GM23338 (cell line): ENCODE measurements around the gene CES5A. TPM values are rescaled to one million over a fixed set of nuclear protein-coding genes. Genes with fewer than 3 reads are reported as not detected.

Experiments
- ATAC-seq: fragments of 200-7000 bp; cut with Tn5 transposase; 3 replicates; pipeline ENCODE4 v1.9.1; 2020
- DNase-seq: peaks from one replicate; pipeline ENCODE4 v3.0.0-alpha.2; 2015; ENCODE audit warnings: low spot score
- H2AFZ ChIP-seq: fragments of 200-600 bp; sonication (generic); 2 replicates; pipeline ENCODE4 v1.8.0; 2016; ENCODE audit warnings: antibody characterized with exemption, mild to moderate bottlenecking, moderate library complexity
- H3F3A ChIP-seq: fragments of 200-600 bp; sonication (generic); replicated peaks from 2 replicates; pipeline ENCODE4 v1.8.0; 2017; ENCODE audit warnings: antibody characterized with exemption, mixed run types, low read depth
- H3K27ac ChIP-seq: fragments of 200-600 bp; sonication (generic); 2 replicates; pipeline ENCODE4 v1.6.1; 2016; ENCODE audit warnings: low read depth
- H3K27me3 ChIP-seq: fragments of 200-600 bp; sonication (generic); 2 replicates; pipeline ENCODE4 v1.8.0; 2016; ENCODE audit warnings: mild to moderate bottlenecking, mixed run types, moderate library complexity; ENCODE audit not compliant: insufficient read depth
- H3K36me3 ChIP-seq: fragments of 200-600 bp; sonication (generic); 2 replicates; pipeline ENCODE4 v1.8.0; 2016; ENCODE audit warnings: mild to moderate bottlenecking; ENCODE audit not compliant: insufficient read depth
- H3K4me1 ChIP-seq: fragments of 200-600 bp; sonication (generic); 2 replicates; pipeline ENCODE4 v1.8.0; 2016; ENCODE audit warnings: mild to moderate bottlenecking, moderate library complexity; ENCODE audit not compliant: insufficient read depth
- H3K4me2 ChIP-seq: fragments of 200-600 bp; sonication (generic); 2 replicates; pipeline ENCODE4 v1.7.1; 2017; ENCODE audit warnings: mixed run types
- H3K4me3 ChIP-seq: fragments of 200-600 bp; sonication (generic); 2 replicates; pipeline ENCODE4 v1.6.1; 2016; ENCODE audit warnings: mixed run types
- H3K79me2 ChIP-seq: fragments of 200-600 bp; sonication (generic); replicated peaks from 2 replicates; pipeline ENCODE4 v1.8.0; 2017; ENCODE audit warnings: mild to moderate bottlenecking; ENCODE audit not compliant: insufficient read depth
- H3K9me2 ChIP-seq: fragments of 200-600 bp; sonication (generic); 2 replicates; pipeline ENCODE4 v1.8.0; 2017; ENCODE audit not compliant: insufficient read depth
- H4K20me1 ChIP-seq: fragments of 200-600 bp; sonication (generic); replicated peaks from 2 replicates; pipeline ENCODE4 v1.8.0; 2017; ENCODE audit warnings: mild to moderate bottlenecking; ENCODE audit not compliant: insufficient read depth
- H3K27ac Mint-ChIP-seq: 2 replicates; pipeline ENCODE4 v1.8.0; 2020; ENCODE audit warnings: inconsistent platforms, mild to moderate bottlenecking, moderate library complexity, mixed read lengths
- H3K27me3 Mint-ChIP-seq: 3 replicates; pipeline ENCODE4 v1.8.0; 2022; ENCODE audit warnings: low read depth, mild to moderate bottlenecking, moderate library complexity, mixed read lengths, inconsistent platforms; ENCODE audit not compliant: insufficient read depth, poor library complexity
- H3K36me3 Mint-ChIP-seq: 3 replicates; pipeline ENCODE4 v1.8.0; 2021; ENCODE audit warnings: low read depth, mild to moderate bottlenecking, inconsistent platforms, moderate library complexity, mixed read lengths
- H3K4me1 Mint-ChIP-seq: 3 replicates; pipeline ENCODE4 v1.8.0; 2020; ENCODE audit warnings: mild to moderate bottlenecking, inconsistent platforms, mixed read lengths
- H3K4me3 Mint-ChIP-seq: 3 replicates; pipeline ENCODE4 v1.8.0; 2021; ENCODE audit warnings: moderate library complexity, mild to moderate bottlenecking, inconsistent platforms, mixed read lengths
- H3K9me3 Mint-ChIP-seq: 3 replicates; pipeline ENCODE4 v1.8.0; 2020; ENCODE audit warnings: moderate library complexity, mild to moderate bottlenecking, inconsistent platforms, mixed read lengths
- CREB1 ChIP-seq: fragments of 250-450 bp; sonication (Bioruptor Pico); IDR thresholded peaks from 2 replicates; pipeline ENCODE4 v1.5.0; 2020; ENCODE audit warnings: low read depth, mild to moderate bottlenecking, moderate library complexity
- CTCF ChIP-seq, 2 experiments: fragments of 200-600 bp in 1 of 2; sonication (generic) in 1 of 2; conservative IDR thresholded peaks; 2 replicates each; pipeline versions ENCODE4 v1.5.1 to v1.6.1; 2016 to 2017; ENCODE audit warnings: antibody characterized with exemption in 2 of 2, low read depth in 2 of 2, mild to moderate bottlenecking in 2 of 2, moderate library complexity in 1 of 2
- ETS1 ChIP-seq: IDR thresholded peaks from 2 replicates; pipeline ENCODE4 v1.6.1; 2016; ENCODE audit warnings: antibody characterized with exemption
- EZH2 ChIP-seq: fragments of 200-600 bp; sonication (generic); IDR thresholded peaks from one replicate; pipeline ENCODE4 v1.8.0; 2017; ENCODE audit warnings: antibody characterized with exemption, mild to moderate bottlenecking, low read depth; ENCODE audit not compliant: unreplicated experiment
- EZH2phosphoT487 ChIP-seq: fragments of 200-600 bp; sonication (generic); IDR thresholded peaks from one replicate; pipeline ENCODE4 v1.8.1; 2018; ENCODE audit warnings: antibody characterized with exemption; ENCODE audit not compliant: unreplicated experiment
- JUNB ChIP-seq: IDR thresholded peaks from one replicate; pipeline ENCODE4 v1.6.1; 2016; ENCODE audit warnings: antibody characterized with exemption; ENCODE audit not compliant: unreplicated experiment
- NANOG ChIP-seq: IDR thresholded peaks from 2 replicates; pipeline ENCODE4 v1.6.1; 2016; ENCODE audit warnings: antibody characterized with exemption, borderline replicate concordance
- POLR2AphosphoS5 ChIP-seq: IDR thresholded peaks from 2 replicates; pipeline ENCODE4 v1.6.1; 2016; ENCODE audit warnings: antibody characterized with exemption, low read depth
- REST ChIP-seq: IDR thresholded peaks from one replicate; pipeline ENCODE4 v1.6.1; 2018; ENCODE audit warnings: antibody characterized with exemption; ENCODE audit not compliant: unreplicated experiment
- STAT1 ChIP-seq: IDR thresholded peaks from one replicate; pipeline ENCODE4 v1.6.1; 2016; ENCODE audit warnings: antibody characterized with exemption; ENCODE audit not compliant: unreplicated experiment
- ZNF114 ChIP-seq: fragments of 250-450 bp; sonication (Bioruptor Pico); IDR thresholded peaks from 2 replicates; pipeline ENCODE4 v1.5.0; 2020; ENCODE audit warnings: mild to moderate bottlenecking, moderate library complexity
- ZNF331 ChIP-seq: fragments of 250-450 bp; sonication (Bioruptor Pico); IDR thresholded peaks from 2 replicates; pipeline ENCODE4 v1.5.0; 2020; ENCODE audit warnings: low read depth, mild to moderate bottlenecking, moderate library complexity
- ZNF462 ChIP-seq: fragments of 250-450 bp; sonication (Bioruptor Pico); IDR thresholded peaks from 2 replicates; pipeline ENCODE4 v1.5.0; 2020; ENCODE audit warnings: mild to moderate bottlenecking, moderate library complexity
- polyA plus RNA-seq: library from polyadenylated mRNA; unstranded; fragments of >200 nt; fragmentation: Nextera tagmentation; extraction: Ambion mirVana; gene quantifications from 2 replicates; pipeline ENCODE4 v1.2.1, GENCODE V29; 2016
- total RNA-seq: library from RNA; depleted of rRNA; stranded (reverse); fragments of >200 nt; shearing (Covaris generic); gene quantifications from 2 replicates; pipeline ENCODE4 v1.2.3, GENCODE V29; 2014

Gene CES5A
- total and polyA plus RNA-seq, 2 experiments from 2014 or later: not detected

GRCh38 chr16:55839115-55839514 lies 36.1 kb downstream of the CES5A start:
- Histone ChIP-seq H3F3A (no peaks in the 10 kb centered on the region), H2AFZ (no peak overlapping the region), H3K4me1 (no peaks in the 10 kb centered on the region), H3K27ac (no peak overlapping the region), H3K4me3 (no peak overlapping the region), H3K27me3 (no peaks in the 10 kb centered on the region), H3K79me2 (no peaks in the 10 kb centered on the region), H3K36me3 (no peaks in the 10 kb centered on the region), H3K9me2 (no peaks in the 10 kb centered on the region), H4K20me1 (no peaks in the 10 kb centered on the region), H3K4me2 (no peak overlapping the region)
- no peaks in the 10 kb centered on the region for H3K36me3 Mint-ChIP-seq
- peaks cover 6% of the 10 kb centered on the region; the same call in 2 of the 3 replicates for H3K4me1 Mint-ChIP-seq
- no peak overlapping the region for H3K27ac Mint-ChIP-seq
- peaks cover 2% of the 10 kb centered on the region for H3K27me3 Mint-ChIP-seq
- TF ChIP-seq CTCF (conservative IDR thresholded peaks at IDR 0.05; ENCODE audit: low read depth in 2 of 2) (no peak), ZNF331 (no peak), ETS1 (no peak), CREB1 (CRISPR knock-in tag) (no peak), JUNB (no peak), REST (no peak), EZH2 (no peak), EZH2phosphoT487 (no peak), ZNF114 (no peak), ZNF462 (no peak), NANOG (no peak), POLR2AphosphoS5 (no peak), STAT1 (no peak)
- DNase-seq (no peak), ATAC-seq (no peak)
- H3K9me3 Mint-ChIP-seq: no peaks in the 10 kb centered on the region
- no peak overlapping the region for H3K4me3 Mint-ChIP-seq
